ENCODE data around the gene KIF1B. TPM values are rescaled to one million over a fixed set of nuclear protein-coding genes. Genes with fewer than 3 reads are reported as not detected.

KIF1B gene
- total and polyA plus RNA-seq, 4 donors = 8.4 to 40.9 (median 8.9) TPM

- Histone ChIP-seq H3K36me3 (ENCODE audit: control insufficient read depth in 4 of 4, insufficient read depth in 3 of 4, low read depth in 1 of 4, low read length in 3 of 4) (peaks cover 5 to 30% (median 20%) of the 10 kb centered on the region in 4 donors), H3K27ac (ENCODE audit: low read depth in 1 of 2, low read length in 2 of 2) (no peak overlapping the region), H3K4me1 (ENCODE audit: control insufficient read depth in 4 of 4, insufficient read depth in 4 of 4, low read length in 3 of 4) (peaks cover 0 to 2% (median 0%) of the 10 kb centered on the region in 4 donors), H3K4me3 (ENCODE audit: low read depth in 1 of 3, low read length in 3 of 3) (no peak overlapping the region), H3K27me3 (ENCODE audit: control insufficient read depth in 4 of 4, insufficient read depth in 4 of 4, low read length in 3 of 4) (no peaks in the 10 kb centered on the region), H3K9me3 (ENCODE audit: control insufficient read depth in 4 of 4, low read length in 3 of 4) (no peaks in the 10 kb centered on the region), H3K9ac (ENCODE audit: low read depth in 1 of 2, low read length in 2 of 2) (no peak overlapping the region)
- WGBS = 98% methylated on average over 4 of the region's 4 CpGs
- DNase-seq (ENCODE audit: low spot score) = no peak
- no peak for TF ChIP-seq SP1 (IDR thresholded peaks at IDR 0.05)
- TF ChIP-seq MAX (IDR thresholded peaks at IDR 0.05) = no peak
- TF ChIP-seq GABPA (IDR thresholded peaks at IDR 0.05 in 1 of 2, conservative IDR thresholded peaks at IDR 0.05 in 1 of 2) = no peak
- no peak for TF ChIP-seq NR2F2 (IDR thresholded peaks at IDR 0.05)
- TF ChIP-seq FOXA2 (IDR thresholded peaks at IDR 0.05) = no peak
- TF ChIP-seq CTCF (IDR thresholded peaks at IDR 0.05; ENCODE audit: low read depth, low read length, missing input control) = no peak
- TF ChIP-seq JUND (IDR thresholded peaks at IDR 0.05) = no peak
- TF ChIP-seq TAF1 (conservative IDR thresholded peaks at IDR 0.05) = no peak
- no peak for TF ChIP-seq ATF3 (IDR thresholded peaks at IDR 0.05)
- no peak for TF ChIP-seq REST (IDR thresholded peaks at IDR 0.05)
- TF ChIP-seq RAD21 (IDR thresholded peaks at IDR 0.05) = no peak
- TF ChIP-seq ZBTB33 (IDR thresholded peaks at IDR 0.05) = no peak
- TF ChIP-seq YY1 (IDR thresholded peaks at IDR 0.05) = no peak
- no peak for TF ChIP-seq RXRA (IDR thresholded peaks at IDR 0.05)
- TF ChIP-seq EGR1 (IDR thresholded peaks at IDR 0.05; ENCODE audit: low read depth in 2 of 2) = no peak
- TF ChIP-seq FOXA1 (IDR thresholded peaks at IDR 0.05) = no peak
- TF ChIP-seq HNF4A (conservative IDR thresholded peaks at IDR 0.05) = no peak
- no peak for TF ChIP-seq HNF4G (IDR thresholded peaks at IDR 0.05)
Observed at GRCh38 chr1:10265027-10265426, 54.7 kb downstream of the KIF1B start.

Measured in liver (tissue), 9 donors.